Midbrain (tissue), 1 donor: ENCODE measurements around the gene PERCC1.
"Not testable (repeated sequence)": the region's sequence is repeated elsewhere in the genome, so short reads cannot be mapped to it uniquely, and the experiment has no call there.

ENCODE experiments used
- DNase-seq: peaks from one replicate; lab custom pipeline; 2025; lab: John Stamatoyannopoulos, UW

Gene PERCC1

GRCh38 chr16:1434644-1435592 lies 4.0 kb downstream of the PERCC1 start:
- no peak for DNase-seq

- no peak for DNase-seq
Observed at GRCh38 chr16:1435921-1436697, 5.2 kb downstream of the PERCC1 start.

- no peak for DNase-seq
Observed at GRCh38 chr16:1436731-1437355, 6.0 kb downstream of the PERCC1 start.

- no peak for DNase-seq
Observed at GRCh38 chr16:1437606-1438005, 6.7 kb downstream of the PERCC1 start.

GRCh38 chr16:1438229-1439057 lies 7.6 kb downstream of the PERCC1 start:
- no peak for DNase-seq

GRCh38 chr16:1439058-1439698 lies 8.3 kb downstream of the PERCC1 start:
- no peak for DNase-seq

GRCh38 chr16:1439699-1440074 lies 8.8 kb downstream of the PERCC1 start:
- DNase-seq = not testable (repeated sequence)

- DNase-seq = no peak
Observed at GRCh38 chr16:1441391-1441829, 10.5 kb downstream of the PERCC1 start.

- DNase-seq = no peak
Observed at GRCh38 chr16:1442697-1443096, 11.8 kb downstream of the PERCC1 start.

GRCh38 chr16:1443403-1443973 lies 12.6 kb downstream of the PERCC1 start:
- DNase-seq = no peak

GRCh38 chr16:1443980-1444729 lies 13.3 kb downstream of the PERCC1 start, which contains the start of gene CCDC154:
TSS of gene CCDC154 (minus strand) at chr16:1444556. CDS start at chr16:1444322, 234 bp downstream.
- no peak for DNase-seq

- DNase-seq = no peak
Observed at GRCh38 chr16:1444730-1445517, 14.0 kb downstream of the PERCC1 start.

- DNase-seq = no peak
Observed at GRCh38 chr16:1445518-1446203, 14.8 kb downstream of the PERCC1 start.

- DNase-seq = no peak
Observed at GRCh38 chr16:1446296-1447080, 15.6 kb downstream of the PERCC1 start.

GRCh38 chr16:1447965-1448364 lies 17.1 kb downstream of the PERCC1 start:
- DNase-seq = no peak

GRCh38 chr16:1448536-1449116 lies 17.7 kb downstream of the PERCC1 start:
- no peak for DNase-seq

- no peak for DNase-seq
Observed at GRCh38 chr16:1449201-1449788, 18.4 kb downstream of the PERCC1 start.
